ENCODE data around the gene EIF6. TPM values are rescaled to one million over a fixed set of nuclear protein-coding genes. Genes with fewer than 3 reads are reported as not detected.

EIF6 gene
- polyA plus RNA-seq, 1 experiment, result 133 TPM

- POLR2A ChIA-PET, result interaction anchor here (0.6 to 1.1 kb wide), 2 partner anchors 9 to 27 kb away, joined by 5 read pairs; partner anchors contain the start of gene EIF6
- no peak for DNase-seq (ENCODE audit: low read depth, low spot score)
- CTCF ChIA-PET, result interaction anchor here (0.7 to 1.3 kb wide), 4 partner anchors 11 to 154 kb away, joined by 3 to 6 read pairs (median 3); no protein-coding TSS in a partner anchor
Measured at GRCh38 chr20:35293303-35294292, 9.0 kb upstream of the EIF6 start.

DNA sequence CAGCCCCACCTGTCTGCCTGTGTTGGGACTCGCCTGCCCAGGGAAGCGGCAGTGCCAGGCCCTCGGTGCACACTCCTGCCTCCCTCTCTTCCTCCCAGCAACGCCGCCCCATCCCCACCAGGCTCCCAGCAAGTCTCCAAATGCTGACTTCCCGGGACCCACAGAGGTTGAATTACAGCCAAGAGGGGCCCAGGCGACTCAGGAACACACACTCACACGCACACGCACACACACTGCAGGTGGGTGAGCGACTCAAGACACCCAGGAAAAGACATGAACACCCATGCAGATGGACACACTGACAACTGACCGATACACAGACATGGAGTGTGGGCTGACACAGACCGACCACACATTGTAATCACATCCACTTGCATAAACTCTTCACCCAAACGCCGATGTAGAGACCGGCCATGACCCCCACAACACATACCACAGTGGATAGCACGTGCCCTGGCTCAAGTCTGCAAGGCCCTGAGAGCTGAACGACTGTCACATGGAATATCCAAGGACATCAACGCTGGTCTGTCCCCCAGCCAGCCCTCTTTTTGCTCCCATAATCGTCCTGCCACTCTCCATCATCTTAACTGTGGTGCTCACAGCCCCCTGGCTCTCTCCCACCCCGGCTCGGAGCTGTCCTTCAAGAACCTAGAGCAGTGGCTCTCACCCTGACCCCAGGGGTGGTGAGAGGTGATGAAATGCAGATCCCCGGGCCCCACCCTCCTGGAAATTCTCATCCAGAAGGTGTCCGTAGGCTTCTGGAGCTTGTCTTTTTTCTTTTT is 8.1 kb upstream of the EIF6 start:
- Histone ChIP-seq H3K4me3 (ENCODE audit: low read depth, low read length) (no peak overlapping the region), H3K9me3 (ENCODE audit: control insufficient read depth, insufficient read depth, low read length) (no peaks in the 10 kb centered on the region), H3K27me3 (ENCODE audit: control insufficient read depth, insufficient read depth, low read length) (no peaks in the 10 kb centered on the region), H3K27ac (ENCODE audit: low read depth, low read length) (no peak overlapping the region)
- DNase-seq (ENCODE audit: low read depth, low spot score), result no peak
- ChIA-PET CTCF (interaction anchor here (0.7 to 0.9 kb wide), 2 partner anchors 11 to 24 kb away, joined by 3 read pairs; no protein-coding TSS in a partner anchor), POLR2A (interaction anchor here (1.1 kb wide), 1 partner anchor 8 kb away, joined by 5 read pairs; the partner anchor contains the start of gene EIF6)
- TF ChIP-seq CTCF (IDR thresholded peaks at IDR 0.05; ENCODE audit: low read depth, low read length), result no peak

More at GRCh38 chr20:35293303-35294292, 9.0 kb upstream of the EIF6 start:
- Histone ChIP-seq H3K27ac (ENCODE audit: low read depth, low read length) (no peak overlapping the region), H3K4me3 (ENCODE audit: low read depth, low read length) (no peak overlapping the region), H3K9me3 (ENCODE audit: control insufficient read depth, insufficient read depth, low read length) (no peaks in the 10 kb centered on the region), H3K27me3 (ENCODE audit: control insufficient read depth, insufficient read depth, low read length) (no peaks in the 10 kb centered on the region)
- TF ChIP-seq CTCF (IDR thresholded peaks at IDR 0.05; ENCODE audit: low read depth, low read length), result no peak

- no peak for TF ChIP-seq CTCF (IDR thresholded peaks at IDR 0.05; ENCODE audit: low read depth, low read length)
- H3K4me3 ChIP-seq (ENCODE audit: low read depth, low read length), result no peak within 1 kb of the TSS
- no peak for DNase-seq (ENCODE audit: low read depth, low spot score)
- no peaks in the 10 kb centered on the region for H3K27me3 ChIP-seq (ENCODE audit: control insufficient read depth, insufficient read depth, low read length)
- POLR2A ChIA-PET, result no interaction called here
- CTCF ChIA-PET, result no interaction called here
- H3K27ac ChIP-seq (ENCODE audit: low read depth, low read length), result no peak within 1 kb of the TSS
- H3K9me3 ChIP-seq (ENCODE audit: control insufficient read depth, insufficient read depth, low read length), result no peaks in the 10 kb centered on the region
Measured at GRCh38 chr20:35291654-35292503, 7.3 kb upstream of the EIF6 start, which contains the start of gene FAM83C. Gene FAM83C (minus strand): TSS chr20:35292425. CDS start chr20:35292304, 121 bp downstream.

GRCh38 chr20:35290887-35291417 is 6.4 kb upstream of the EIF6 start:
- no peak overlapping the region for H3K27ac ChIP-seq (ENCODE audit: low read depth, low read length)
- CTCF ChIA-PET, result no interaction called here
- POLR2A ChIA-PET, result interaction anchor here (0.6 kb wide), 2 partner anchors 29 to 159 kb away, joined by 5 to 13 read pairs; no protein-coding TSS in a partner anchor

More at GRCh38 chr20:35290887-35291417, 6.4 kb upstream of the EIF6 start:
- no peak for DNase-seq (ENCODE audit: low read depth, low spot score)
- H3K27me3 ChIP-seq (ENCODE audit: control insufficient read depth, insufficient read depth, low read length), result no peaks in the 10 kb centered on the region
- no peak overlapping the region for H3K4me3 ChIP-seq (ENCODE audit: low read depth, low read length)
- H3K9me3 ChIP-seq (ENCODE audit: control insufficient read depth, insufficient read depth, low read length), result no peaks in the 10 kb centered on the region
- TF ChIP-seq CTCF (IDR thresholded peaks at IDR 0.05; ENCODE audit: low read depth, low read length), result no peak
